Measurements from ENCODE around the gene ARHGAP22. TPM values are rescaled to one million over a fixed set of nuclear protein-coding genes. Genes with fewer than 3 reads are reported as not detected.
A peak's percentile ranks its signal among the peaks of the same experiment; 100 is the strongest.

The ARHGAP22 gene
- total RNA-seq, 2 donors from 2014 or later, result 0.32 to 0.48 TPM

- H3K4me3 Mint-ChIP-seq, result no peak overlapping the region
- no peak for ATAC-seq (replicated peaks)
- H3K27ac Mint-ChIP-seq, result no peak overlapping the region
- no peaks in the 10 kb centered on the region for H3K36me3 Mint-ChIP-seq (ENCODE audit: low read depth)
- H3K9me3 Mint-ChIP-seq, result no peaks in the 10 kb centered on the region
- peaks cover 14% of the 10 kb centered on the region for H3K27me3 Mint-ChIP-seq
- no peaks in the 10 kb centered on the region for H3K4me1 Mint-ChIP-seq
Observed at GRCh38 chr10:48484911-48485310, 120.0 kb downstream of the ARHGAP22 start.

GRCh38 chr10:48482207-48482606, 122.7 kb downstream of the ARHGAP22 start:
- ATAC-seq (replicated peaks), result no peak
- H3K4me3 Mint-ChIP-seq, result no peak overlapping the region
- H3K9me3 Mint-ChIP-seq, result no peaks in the 10 kb centered on the region
- no peak overlapping the region for H3K27ac Mint-ChIP-seq
- no peaks in the 10 kb centered on the region for H3K4me1 Mint-ChIP-seq
- peaks cover 9% of the 10 kb centered on the region for H3K27me3 Mint-ChIP-seq
- H3K36me3 Mint-ChIP-seq (ENCODE audit: low read depth), result no peaks in the 10 kb centered on the region

- no peak overlapping the region for H3K27ac Mint-ChIP-seq
- H3K27me3 Mint-ChIP-seq, result peaks cover 8% of the 10 kb centered on the region
- no peaks in the 10 kb centered on the region for H3K36me3 Mint-ChIP-seq (ENCODE audit: low read depth)
- no peaks in the 10 kb centered on the region for H3K9me3 Mint-ChIP-seq
- no peak overlapping the region for H3K4me3 Mint-ChIP-seq
- ATAC-seq (replicated peaks), result no peak
- no peaks in the 10 kb centered on the region for H3K4me1 Mint-ChIP-seq
Observed at GRCh38 chr10:48481385-48481784, 123.5 kb downstream of the ARHGAP22 start.

GRCh38 chr10:48480397-48481374, 124.2 kb downstream of the ARHGAP22 start:
- H3K4me1 Mint-ChIP-seq, result no peaks in the 10 kb centered on the region
- H3K27ac Mint-ChIP-seq, result no peak overlapping the region
- no peaks in the 10 kb centered on the region for H3K9me3 Mint-ChIP-seq
- ATAC-seq (replicated peaks), result peak; percentile 28
- no peak overlapping the region for H3K4me3 Mint-ChIP-seq
- H3K27me3 Mint-ChIP-seq, result peaks cover 12% of the 10 kb centered on the region
- no peaks in the 10 kb centered on the region for H3K36me3 Mint-ChIP-seq (ENCODE audit: low read depth)

GRCh38 chr10:48478980-48479811, 125.7 kb downstream of the ARHGAP22 start:
- Mint-ChIP-seq H3K4me3 (no peak overlapping the region), H3K36me3 (ENCODE audit: low read depth) (no peaks in the 10 kb centered on the region), H3K9me3 (no peaks in the 10 kb centered on the region), H3K27me3 (peaks cover 14% of the 10 kb centered on the region), H3K4me1 (no peaks in the 10 kb centered on the region), H3K27ac (no peak overlapping the region)
- no peak for ATAC-seq (replicated peaks)

- peaks cover 14% of the 10 kb centered on the region for H3K27me3 Mint-ChIP-seq
- no peak for ATAC-seq (replicated peaks)
- no peak overlapping the region for H3K4me3 Mint-ChIP-seq
- no peaks in the 10 kb centered on the region for H3K36me3 Mint-ChIP-seq (ENCODE audit: low read depth)
- no peaks in the 10 kb centered on the region for H3K4me1 Mint-ChIP-seq
- H3K9me3 Mint-ChIP-seq, result no peaks in the 10 kb centered on the region
- no peak overlapping the region for H3K27ac Mint-ChIP-seq
Observed at GRCh38 chr10:48478469-48478868, 126.4 kb downstream of the ARHGAP22 start.

- Mint-ChIP-seq H3K36me3 (ENCODE audit: low read depth) (no peaks in the 10 kb centered on the region), H3K27me3 (peaks cover 14% of the 10 kb centered on the region), H3K4me1 (no peaks in the 10 kb centered on the region), H3K4me3 (no peak overlapping the region), H3K27ac (no peak overlapping the region), H3K9me3 (no peaks in the 10 kb centered on the region)
- ATAC-seq (replicated peaks), result no peak
Observed at GRCh38 chr10:48477616-48478015, 127.3 kb downstream of the ARHGAP22 start.

GRCh38 chr10:48477141-48477540, 127.7 kb downstream of the ARHGAP22 start:
- no peak for ATAC-seq (replicated peaks)
- H3K4me1 Mint-ChIP-seq, result no peaks in the 10 kb centered on the region
- H3K27ac Mint-ChIP-seq, result no peak overlapping the region
- no peak overlapping the region for H3K4me3 Mint-ChIP-seq
- peaks cover 14% of the 10 kb centered on the region for H3K27me3 Mint-ChIP-seq
- no peaks in the 10 kb centered on the region for H3K36me3 Mint-ChIP-seq (ENCODE audit: low read depth)
- H3K9me3 Mint-ChIP-seq, result no peaks in the 10 kb centered on the region

- Mint-ChIP-seq H3K4me3 (no peak overlapping the region), H3K36me3 (ENCODE audit: low read depth) (no peaks in the 10 kb centered on the region), H3K27me3 (peaks cover 14% of the 10 kb centered on the region), H3K9me3 (no peaks in the 10 kb centered on the region), H3K4me1 (no peaks in the 10 kb centered on the region), H3K27ac (no peak overlapping the region)
- ATAC-seq (replicated peaks), result no peak
Observed at GRCh38 chr10:48476279-48476982, 128.4 kb downstream of the ARHGAP22 start.

- no peak for ATAC-seq (replicated peaks)
- Mint-ChIP-seq H3K9me3 (no peaks in the 10 kb centered on the region), H3K36me3 (ENCODE audit: low read depth) (no peaks in the 10 kb centered on the region), H3K27me3 (peaks cover 14% of the 10 kb centered on the region), H3K4me3 (no peak overlapping the region), H3K27ac (no peak overlapping the region), H3K4me1 (no peaks in the 10 kb centered on the region)
Observed at GRCh38 chr10:48475943-48476278, 129.0 kb downstream of the ARHGAP22 start.

- Mint-ChIP-seq H3K27me3 (peaks cover 14% of the 10 kb centered on the region), H3K36me3 (ENCODE audit: low read depth) (no peaks in the 10 kb centered on the region), H3K9me3 (no peaks in the 10 kb centered on the region)
Observed at GRCh38 chr10:48474765-48475365, 130.0 kb downstream of the ARHGAP22 start.

GRCh38 chr10:48473704-48474103, 131.2 kb downstream of the ARHGAP22 start:
- no peak for ATAC-seq (replicated peaks)

More at GRCh38 chr10:48474765-48475365, 130.0 kb downstream of the ARHGAP22 start:
- Mint-ChIP-seq H3K4me3 (no peak overlapping the region), H3K4me1 (no peaks in the 10 kb centered on the region), H3K27ac (no peak overlapping the region)
- ATAC-seq (replicated peaks), result no peak

GRCh38 chr10:48472501-48473069, 132.3 kb downstream of the ARHGAP22 start:
- no peak for ATAC-seq (replicated peaks)
- peaks cover 9% of the 10 kb centered on the region for H3K27me3 Mint-ChIP-seq
- no peaks in the 10 kb centered on the region for H3K4me1 Mint-ChIP-seq
- no peak overlapping the region for H3K27ac Mint-ChIP-seq
- H3K36me3 Mint-ChIP-seq (ENCODE audit: low read depth), result no peaks in the 10 kb centered on the region
- H3K4me3 Mint-ChIP-seq, result no peak overlapping the region
- no peaks in the 10 kb centered on the region for H3K9me3 Mint-ChIP-seq

More at GRCh38 chr10:48473704-48474103, 131.2 kb downstream of the ARHGAP22 start:
- H3K4me1 Mint-ChIP-seq, result no peaks in the 10 kb centered on the region
- H3K9me3 Mint-ChIP-seq, result no peaks in the 10 kb centered on the region
- no peak overlapping the region for H3K27ac Mint-ChIP-seq
- peaks cover 9% of the 10 kb centered on the region for H3K27me3 Mint-ChIP-seq
- H3K4me3 Mint-ChIP-seq, result no peak overlapping the region
- no peaks in the 10 kb centered on the region for H3K36me3 Mint-ChIP-seq (ENCODE audit: low read depth)

All from activated T-helper 17 cell treated with anti-CD3 and anti-CD28 coated beads, Interleukin-2, amount 50 U/mL, for 72 hours (primary cell).